DOHH2 (cell line): ENCODE data around the gene ZNRF3.

Experiments used
- H3F3A ChIP-seq: fragments of 200-600 bp; sonication (generic), shearing (Covaris generic); 2 replicates; pipeline ENCODE4 v1.6.0; 2016; ENCODE audit warnings: antibody characterized with exemption, mild to moderate bottlenecking; ENCODE audit not compliant: control insufficient read depth, insufficient read depth
- H3K27ac ChIP-seq: fragments of 200-600 bp; sonication (generic); 2 replicates; pipeline ENCODE4 v1.5.1; 2014; ENCODE audit warnings: low read depth, mild to moderate bottlenecking, low read length, moderate library complexity
- H3K27me3 ChIP-seq: fragments of 200-600 bp; sonication (generic); 2 replicates; pipeline ENCODE4 v1.6.1; 2014; ENCODE audit warnings: mild to moderate bottlenecking, low read length, mixed read lengths; ENCODE audit not compliant: control insufficient read depth
- H3K36me3 ChIP-seq: fragments of 200-600 bp; sonication (generic); 2 replicates; pipeline ENCODE4 v1.6.1; 2014; ENCODE audit warnings: mild to moderate bottlenecking, low read length, moderate library complexity, mixed read lengths; ENCODE audit not compliant: control insufficient read depth
- H3K4me1 ChIP-seq: fragments of 200-600 bp; sonication (generic); 2 replicates; pipeline ENCODE4 v1.6.1; 2014; ENCODE audit warnings: mild to moderate bottlenecking, low read length, mixed read lengths; ENCODE audit not compliant: control insufficient read depth
- H3K4me2 ChIP-seq: fragments of 200-600 bp; sonication (generic); 2 replicates; pipeline ENCODE4 v1.6.0; 2014; ENCODE audit warnings: mild to moderate bottlenecking, low read length, moderate library complexity
- H3K4me3 ChIP-seq: fragments of 200-600 bp; sonication (generic); 2 replicates; pipeline ENCODE4 v1.5.1; 2014; ENCODE audit warnings: mild to moderate bottlenecking, low read length, mixed read lengths
- H3K79me2 ChIP-seq: fragments of 200-600 bp; sonication (generic); 2 replicates; pipeline ENCODE4 v1.6.1; 2014; ENCODE audit warnings: mild to moderate bottlenecking, low read length, mixed read lengths; ENCODE audit not compliant: control insufficient read depth
- H3K9me2 ChIP-seq: fragments of 200-600 bp; sonication (generic); replicated peaks from 2 replicates; pipeline ENCODE4 v1.6.1; 2014; ENCODE audit warnings: mild to moderate bottlenecking, low read length, mixed read lengths; ENCODE audit not compliant: control insufficient read depth
- H3K9me3 ChIP-seq: fragments of 200-600 bp; sonication (generic); 2 replicates; pipeline ENCODE4 v1.6.1; 2014; ENCODE audit warnings: antibody characterized with exemption, low read length, mixed read lengths; ENCODE audit not compliant: control insufficient read depth, insufficient read depth
- H4K20me1 ChIP-seq: fragments of 200-600 bp; sonication (generic); 2 replicates; pipeline ENCODE4 v1.6.0; 2014; ENCODE audit warnings: low read depth, mild to moderate bottlenecking, antibody characterized with exemption, low read length, moderate library complexity; ENCODE audit not compliant: control insufficient read depth, insufficient read depth
- CTCF ChIP-seq: fragments of 200-600 bp; sonication (generic); IDR thresholded peaks from one replicate; pipeline ENCODE4 v1.5.1; 2014; ENCODE audit warnings: antibody characterized with exemption, mild to moderate bottlenecking, low read depth, low read length; ENCODE audit not compliant: poor library complexity, severe bottlenecking
- EZH2phosphoT487 ChIP-seq: fragments of 200-600 bp; sonication (generic); IDR thresholded peaks from 2 replicates; pipeline ENCODE4 v1.6.1; 2017; ENCODE audit warnings: borderline replicate concordance, mild to moderate bottlenecking, antibody characterized with exemption, low read length, moderate library complexity, mixed read lengths

Gene ZNRF3

GRCh38 chr22:28899199-28899853 lies 16.0 kb downstream of the ZNRF3 start:
- TF ChIP-seq CTCF: no peak
- TF ChIP-seq EZH2phosphoT487: no peak
- Histone ChIP-seq H3K4me2 (no peak overlapping the region), H3F3A (no peaks in the 10 kb centered on the region), H3K36me3 (no peaks in the 10 kb centered on the region), H4K20me1 (no peaks in the 10 kb centered on the region), H3K4me1 (no peaks in the 10 kb centered on the region), H3K27me3 (peaks cover 5% of the 10 kb centered on the region; the same call in 1 of the 2 replicates), H3K79me2 (no peaks in the 10 kb centered on the region), H3K9me2 (no peaks in the 10 kb centered on the region), H3K27ac (no peak overlapping the region), H3K9me3 (no peaks in the 10 kb centered on the region), H3K4me3 (no peak overlapping the region)

GRCh38 chr22:28900379-28900925 lies 17.1 kb downstream of the ZNRF3 start:
- Histone ChIP-seq H3K9me3 (no peaks in the 10 kb centered on the region), H4K20me1 (no peaks in the 10 kb centered on the region), H3K36me3 (no peaks in the 10 kb centered on the region), H3F3A (no peaks in the 10 kb centered on the region), H3K79me2 (no peaks in the 10 kb centered on the region), H3K27me3 (peaks cover 10% of the 10 kb centered on the region), H3K4me1 (no peaks in the 10 kb centered on the region), H3K4me3 (no peak overlapping the region), H3K27ac (no peak overlapping the region), H3K9me2 (no peaks in the 10 kb centered on the region), H3K4me2 (no peak overlapping the region)
- TF ChIP-seq EZH2phosphoT487 (no peak), CTCF (no peak)

- no peaks in the 10 kb centered on the region for H3K79me2 ChIP-seq
- no peaks in the 10 kb centered on the region for H4K20me1 ChIP-seq
- H3K9me3 ChIP-seq: no peaks in the 10 kb centered on the region
- H3F3A ChIP-seq: no peaks in the 10 kb centered on the region
- no peaks in the 10 kb centered on the region for H3K9me2 ChIP-seq
- H3K36me3 ChIP-seq: no peaks in the 10 kb centered on the region
- no peaks in the 10 kb centered on the region for H3K4me1 ChIP-seq
- no peak overlapping the region for H3K27ac ChIP-seq
- H3K4me3 ChIP-seq: no peak overlapping the region
- no peak overlapping the region for H3K4me2 ChIP-seq
- TF ChIP-seq EZH2phosphoT487 (no peak), CTCF (no peak)
- H3K27me3 ChIP-seq: peaks cover 16% of the 10 kb centered on the region
Observed at GRCh38 chr22:28902490-28902889, 19.1 kb downstream of the ZNRF3 start.
